NCI-H345 treated with DMSO at 0.1 percent for 48 hours (cell line): Measurements from ENCODE around the gene KRT40.
A peak's percentile ranks its signal among the peaks of the same experiment; 100 is the strongest.
"Not testable (repeated sequence)": the region's sequence is repeated elsewhere in the genome, so short reads cannot be mapped to it uniquely, and the experiment has no call there.

Experiments used
- DNase-seq: peaks from one replicate; lab custom pipeline; 2025; ENCODE audit not compliant: unreplicated experiment; lab: John Stamatoyannopoulos, UW

Gene KRT40

GRCh38 chr17:40984226-40984625, at the start of gene KRT40:
Gene KRT40 (minus strand): TSS chr17:40984326. CDS start chr17:40984273, 53 bp downstream.
- no peak for DNase-seq

GRCh38 chr17:41029633-41030245, 45.6 kb upstream of the KRT40 start, which contains the start of gene KRTAP1-4:
Gene KRTAP1-4 (minus strand): TSS chr17:41030195. CDS start chr17:41030078, 117 bp downstream.
- DNase-seq: no peak

GRCh38 chr17:41026715-41027471, 42.8 kb upstream of the KRT40 start, which contains the start of gene KRTAP1-5:
Gene KRTAP1-5 (minus strand): TSS chr17:41027208. CDS start chr17:41027155, 53 bp downstream.
- DNase-seq: no peak

- no peak for DNase-seq
These were observed 40.6 kb upstream of the KRT40 start for GRCh38 chr17:41024697-41025096.

GRCh38 chr17:41020336-41020735, 36.2 kb upstream of the KRT40 start:
- no peak for DNase-seq

- no peak for DNase-seq
These were observed 35.3 kb upstream of the KRT40 start for GRCh38 chr17:41019415-41019814.

GRCh38 chr17:41018541-41018940, 34.4 kb upstream of the KRT40 start:
- no peak for DNase-seq

- no peak for DNase-seq
These were observed 32.6 kb upstream of the KRT40 start for GRCh38 chr17:41016578-41017215.

GRCh38 chr17:41015454-41015853, 31.3 kb upstream of the KRT40 start:
- DNase-seq: no peak

GRCh38 chr17:41013606-41014005, 29.5 kb upstream of the KRT40 start:
- DNase-seq: no peak

GRCh38 chr17:41013181-41013580, 29.1 kb upstream of the KRT40 start:
- DNase-seq: no peak

- DNase-seq: no peak
These were observed 28.4 kb upstream of the KRT40 start for GRCh38 chr17:41012326-41013120.

GRCh38 chr17:41010441-41010840, 26.3 kb upstream of the KRT40 start:
- no peak for DNase-seq

GRCh38 chr17:41009936-41010335, 25.8 kb upstream of the KRT40 start:
- DNase-seq: no peak

GRCh38 chr17:41009301-41009760, 25.2 kb upstream of the KRT40 start:
- peak; percentile 64 for DNase-seq

GRCh38 chr17:41008811-41009210, 24.7 kb upstream of the KRT40 start, which contains the start of gene KRTAP3-1:
Gene KRTAP3-1 (minus strand): TSS chr17:41009128. CDS start chr17:41009074, 54 bp downstream.
- peak; percentile 68 for DNase-seq

- DNase-seq: no peak
These were observed 20.3 kb upstream of the KRT40 start for GRCh38 chr17:41004397-41004796.

- DNase-seq: no peak
These were observed 19.8 kb upstream of the KRT40 start for GRCh38 chr17:41003926-41004325.

GRCh38 chr17:41002814-41003213, 18.7 kb upstream of the KRT40 start:
- DNase-seq: no peak

- no peak for DNase-seq
These were observed 17.7 kb upstream of the KRT40 start for GRCh38 chr17:41001795-41002194.

- DNase-seq: not testable (repeated sequence)
These were observed 15.4 kb upstream of the KRT40 start, which contains the start of gene KRTAP3-2 for GRCh38 chr17:40999563-40999962. Gene KRTAP3-2 (minus strand): TSS chr17:40999906. CDS start chr17:40999853, 53 bp downstream.
